Measurements from ENCODE around the gene CYTH1. TPM values are rescaled to one million over a fixed set of nuclear protein-coding genes. Genes with fewer than 3 reads are reported as not detected.
"Not testable (repeated sequence)": the region's sequence is repeated elsewhere in the genome, so short reads cannot be mapped to it uniquely, and the experiment has no call there.

CYTH1 gene
- total RNA-seq, 1 donor from 2014 or later = 80.8 TPM

DNA sequence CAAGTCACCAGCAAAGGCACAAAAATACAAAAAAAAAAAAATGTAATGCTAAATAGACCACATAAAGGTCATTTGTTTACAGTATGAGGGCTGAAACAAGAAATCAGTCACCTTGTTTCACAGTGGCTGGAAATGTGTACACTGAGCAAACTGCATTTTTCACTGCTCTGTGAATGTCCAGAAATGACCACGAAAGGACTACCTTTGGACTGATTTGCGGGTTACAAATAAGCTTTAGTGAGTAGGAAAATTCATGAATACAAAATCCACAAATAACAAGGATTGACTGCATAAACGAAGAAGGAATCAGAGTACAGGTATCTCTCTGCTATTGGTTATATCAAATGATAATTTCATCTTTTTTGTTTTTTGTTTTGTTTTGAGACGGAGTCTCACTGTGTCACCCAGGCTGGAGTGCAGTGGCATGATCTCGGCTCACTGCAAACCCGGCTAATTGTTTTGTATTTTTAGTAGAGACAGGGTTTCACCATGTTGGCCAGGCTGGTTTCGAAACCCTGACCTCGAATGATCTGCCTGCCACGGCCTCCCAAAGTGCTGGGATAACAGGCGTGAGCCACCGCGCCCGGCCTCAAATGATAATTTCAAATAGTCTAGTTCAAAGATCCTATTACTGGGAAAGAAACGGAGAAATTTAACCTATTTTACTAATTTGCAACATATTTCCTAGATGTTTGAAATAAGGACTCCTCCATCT is 30.5 kb downstream of the CYTH1 start:
- no peak overlapping the region for H3K4me3 Mint-ChIP-seq (ENCODE audit: unreplicated experiment)
- H3K27me3 Mint-ChIP-seq (ENCODE audit: low read depth) = no peaks in the 10 kb centered on the region
- H3K27ac Mint-ChIP-seq (ENCODE audit: unreplicated experiment) = peak overlapping the region; percentile 22
- no peak for TF ChIP-seq CTCF (IDR thresholded peaks at IDR 0.05)
- peaks cover 40% of the 10 kb centered on the region for H3K4me1 Mint-ChIP-seq (ENCODE audit: low read depth)
- H3K36me3 Mint-ChIP-seq (ENCODE audit: low read depth) = no peaks in the 10 kb centered on the region
- H3K9me3 Mint-ChIP-seq (ENCODE audit: low read depth) = no peaks in the 10 kb centered on the region
- DNase-seq (ENCODE audit: low spot score) = no peak

- not testable (repeated sequence) for H3K4me3 Mint-ChIP-seq (ENCODE audit: unreplicated experiment); H3K9me3 Mint-ChIP-seq (ENCODE audit: low read depth); H3K27me3 Mint-ChIP-seq (ENCODE audit: low read depth); H3K27ac Mint-ChIP-seq (ENCODE audit: unreplicated experiment); H3K36me3 Mint-ChIP-seq (ENCODE audit: low read depth); DNase-seq (ENCODE audit: low spot score)
- peaks cover 43% of the 10 kb centered on the region for H3K4me1 Mint-ChIP-seq (ENCODE audit: low read depth)
These were observed 31.1 kb downstream of the CYTH1 start for GRCh38 chr17:78751000-78751399.

GRCh38 chr17:78748730-78749317 is 33.2 kb downstream of the CYTH1 start:
- TF ChIP-seq CTCF (IDR thresholded peaks at IDR 0.05) = no peak
- Mint-ChIP-seq H3K4me3 (ENCODE audit: unreplicated experiment) (no peak overlapping the region), H3K9me3 (ENCODE audit: low read depth) (no peaks in the 10 kb centered on the region), H3K36me3 (ENCODE audit: low read depth) (no peaks in the 10 kb centered on the region), H3K4me1 (ENCODE audit: low read depth) (peaks cover 48% of the 10 kb centered on the region), H3K27ac (ENCODE audit: unreplicated experiment) (peak overlapping the region; percentile 69), H3K27me3 (ENCODE audit: low read depth) (no peaks in the 10 kb centered on the region)
- no peak for DNase-seq (ENCODE audit: low spot score)

- no peaks in the 10 kb centered on the region for H3K9me3 Mint-ChIP-seq (ENCODE audit: low read depth)
- no peak overlapping the region for H3K4me3 Mint-ChIP-seq (ENCODE audit: unreplicated experiment)
- no peak for DNase-seq (ENCODE audit: low spot score)
- peak overlapping the region; percentile 19 for H3K27ac Mint-ChIP-seq (ENCODE audit: unreplicated experiment)
- peaks cover 50% of the 10 kb centered on the region for H3K4me1 Mint-ChIP-seq (ENCODE audit: low read depth)
- no peaks in the 10 kb centered on the region for H3K27me3 Mint-ChIP-seq (ENCODE audit: low read depth)
- TF ChIP-seq CTCF (IDR thresholded peaks at IDR 0.05) = no peak
- H3K36me3 Mint-ChIP-seq (ENCODE audit: low read depth) = no peaks in the 10 kb centered on the region
These were observed 33.9 kb downstream of the CYTH1 start for GRCh38 chr17:78748048-78748729.

- H3K27me3 Mint-ChIP-seq (ENCODE audit: low read depth) = no peaks in the 10 kb centered on the region
- peak overlapping the region; percentile 45 for H3K27ac Mint-ChIP-seq (ENCODE audit: unreplicated experiment)
- peaks cover 55% of the 10 kb centered on the region for H3K4me1 Mint-ChIP-seq (ENCODE audit: low read depth)
- no peak overlapping the region for H3K4me3 Mint-ChIP-seq (ENCODE audit: unreplicated experiment)
- TF ChIP-seq CTCF (IDR thresholded peaks at IDR 0.05) = no peak
- no peak for DNase-seq (ENCODE audit: low spot score)
- H3K9me3 Mint-ChIP-seq (ENCODE audit: low read depth) = no peaks in the 10 kb centered on the region
- H3K36me3 Mint-ChIP-seq (ENCODE audit: low read depth) = no peaks in the 10 kb centered on the region
These were observed 34.6 kb downstream of the CYTH1 start for GRCh38 chr17:78747488-78747887.
